Raji (cell line): ENCODE data around the gene PHF23.

Source experiments
- POLR2A ChIP-seq: IDR thresholded peaks from 2 replicates; pipeline ENCODE4 v1.6.1; 2011; ENCODE audit warnings: low read depth, low read length, control low read depth; ENCODE audit not compliant: insufficient read depth

PHF23 gene

GRCh38 chr17:7220593-7221277, 18.5 kb downstream of the PHF23 start:
- TF ChIP-seq POLR2A, result peak; percentile 26; the same call in 1 of the 2 replicates

- peak; percentile 91 for TF ChIP-seq POLR2A
These were observed 19.3 kb downstream of the PHF23 start, which contains the start of the genes ACADVL and DLG4 for GRCh38 chr17:7219812-7220592. ACADVL (plus strand) TSS chr17:7219938; CDS start chr17:7219985, 47 bp downstream. DLG4 (minus strand) TSS chr17:7219836.

GRCh38 chr17:7219229-7219811, 19.9 kb downstream of the PHF23 start:
- no peak for TF ChIP-seq POLR2A

GRCh38 chr17:7218758-7219157, 20.5 kb downstream of the PHF23 start:
- TF ChIP-seq POLR2A, result no peak

GRCh38 chr17:7218166-7218565, 21.1 kb downstream of the PHF23 start:
- TF ChIP-seq POLR2A, result no peak

GRCh38 chr17:7217113-7217987, 21.9 kb downstream of the PHF23 start:
- TF ChIP-seq POLR2A, result 0 out of 2 replicates have a peak, but pooled peaks have one; percentile 50

- no peak for TF ChIP-seq POLR2A
These were observed 22.8 kb downstream of the PHF23 start for GRCh38 chr17:7216242-7217112.

- no peak for TF ChIP-seq POLR2A
These were observed 23.5 kb downstream of the PHF23 start for GRCh38 chr17:7215652-7216180.

- no peak for TF ChIP-seq POLR2A
These were observed 24.1 kb downstream of the PHF23 start for GRCh38 chr17:7215136-7215638.

GRCh38 chr17:7214300-7215135, 24.7 kb downstream of the PHF23 start:
- peak; percentile 43; the same call in 1 of the 2 replicates for TF ChIP-seq POLR2A

- no peak for TF ChIP-seq POLR2A
These were observed 25.4 kb downstream of the PHF23 start for GRCh38 chr17:7213895-7214299.

- no peak for TF ChIP-seq POLR2A
These were observed 27.6 kb downstream of the PHF23 start for GRCh38 chr17:7211491-7212273.
